Endothelial cell of umbilical vein (primary cell): ENCODE measurements around the gene PCGF1. TPM values are rescaled to one million over a fixed set of nuclear protein-coding genes. Genes with fewer than 3 reads are reported as not detected.

Source experiments
- BruUV-seq: library from RNA; stranded (reverse); fragments of 400-500 nt; replicated peaks from 2 replicates; lab custom pipeline; 2021; lab: Mats Ljungman, UMichigan
- CTCF ChIA-PET: fragments of 300-600, 350-600 bp; sonication (Branson Sonifier 250); formaldehyde crosslinking; loops from one replicate; lab custom pipeline; 2021; ENCODE audit warnings: antibody characterized with exemption, inconsistent platforms; lab: Charles Lee
- POLR2A ChIA-PET: fragments of 300-600, 350-600 bp; sonication (Branson Sonifier 250); formaldehyde crosslinking; loops from one replicate; lab custom pipeline; 2021; ENCODE audit warnings: antibody characterized with exemption, inconsistent platforms; lab: Charles Lee
- DNase-seq: peaks from one replicate; pipeline ENCODE4 v3.0.0-alpha.2; 2011; ENCODE audit warnings: low read depth, low spot score
- FAIRE-seq: peaks from 2 replicates; lab custom pipeline; 2011; peaks lifted over from hg19 to GRCh38; lab: Jason Lieb, UNC
- H2AFZ ChIP-seq: 2 replicates; pipeline ENCODE4 v1.6.0; 2012; ENCODE audit warnings: low read depth, low read length, control low read depth, inconsistent platforms
- H3K27ac ChIP-seq: 2 replicates; pipeline ENCODE4 v1.5.1; 2011; ENCODE audit warnings: low read depth, mild to moderate bottlenecking, control low read depth, low read length, moderate library complexity; ENCODE audit not compliant: insufficient read depth
- H3K27me3 ChIP-seq, 2 experiments: 2 replicates each; pipeline versions ENCODE4 v1.6.0 to v1.6.1; 2011; ENCODE audit warnings: low read length in 2 of 2, mixed read lengths in 1 of 2; ENCODE audit not compliant: control insufficient read depth in 2 of 2, insufficient read depth in 2 of 2
- H3K36me3 ChIP-seq, 2 experiments: 2 replicates in 1 of 2; 3 replicates in 1 of 2; pipeline ENCODE4 v1.5.1; 2011; ENCODE audit warnings: low read length in 2 of 2, mild to moderate bottlenecking in 1 of 2, moderate library complexity in 1 of 2; ENCODE audit not compliant: control insufficient read depth in 2 of 2, insufficient read depth in 2 of 2; ENCODE audit errors: extremely low read depth in 1 of 2
- H3K4me1 ChIP-seq: 3 replicates; pipeline ENCODE4 v1.5.1; 2011; ENCODE audit warnings: mild to moderate bottlenecking, low read length; ENCODE audit not compliant: control insufficient read depth, insufficient read depth; ENCODE audit errors: extremely low read depth
- H3K4me2 ChIP-seq: 2 replicates; pipeline ENCODE4 v1.6.1; 2011; ENCODE audit warnings: low read length, control low read depth, mixed read lengths; ENCODE audit not compliant: insufficient read depth
- H3K4me3 ChIP-seq, 3 experiments: fragments of 200-600 bp in 1 of 3; sonication (generic), shearing (Covaris generic) in 1 of 3; replicated peaks in 1 of 3; 2 replicates each; pipeline ENCODE4 v1.5.1; 2011 to 2016; ENCODE audit warnings: control low read depth in 3 of 3, low read length in 3 of 3, mild to moderate bottlenecking in 2 of 3, inconsistent platforms in 1 of 3, low read depth in 1 of 3, moderate library complexity in 1 of 3; ENCODE audit not compliant: insufficient read depth in 1 of 3
- H3K79me2 ChIP-seq: 2 replicates; pipeline ENCODE4 v1.6.0; 2012; ENCODE audit warnings: low read length, inconsistent platforms; ENCODE audit not compliant: control insufficient read depth, insufficient read depth
- H3K9ac ChIP-seq: replicated peaks from 2 replicates; pipeline ENCODE3; 2011; ENCODE audit warnings: low read length, control low read depth; ENCODE audit not compliant: insufficient read depth; ENCODE audit errors: extremely low read depth
- H3K9me1 ChIP-seq: replicated peaks from 3 replicates; pipeline ENCODE4 v1.6.0; 2011; ENCODE audit warnings: mild to moderate bottlenecking, low read length; ENCODE audit not compliant: control insufficient read depth, insufficient read depth; ENCODE audit errors: extremely low read depth
- H3K9me3 ChIP-seq: replicated peaks from 2 replicates; pipeline ENCODE4 v1.5.1; 2012; ENCODE audit warnings: low read length, inconsistent platforms; ENCODE audit not compliant: control insufficient read depth, insufficient read depth
- H4K20me1 ChIP-seq: replicated peaks from 2 replicates; pipeline ENCODE3; 2011; ENCODE audit warnings: mild to moderate bottlenecking, low read length; ENCODE audit not compliant: control insufficient read depth, insufficient read depth; ENCODE audit errors: extremely low read depth
- EZH2 ChIP-seq: IDR thresholded peaks from 2 replicates; pipeline ENCODE4 v1.6.1; 2012; ENCODE audit warnings: borderline replicate concordance, low read depth, mild to moderate bottlenecking, moderate library complexity, low read length, inconsistent platforms; ENCODE audit not compliant: severe bottlenecking
- FOS ChIP-seq: IDR thresholded peaks from 2 replicates; pipeline ENCODE4 v1.6.1; 2011; ENCODE audit warnings: mild to moderate bottlenecking, low read length, moderate library complexity, borderline replicate concordance; ENCODE audit not compliant: insufficient read depth
- GATA2 ChIP-seq: IDR thresholded peaks from 2 replicates; pipeline ENCODE4 v1.7.0; 2011; ENCODE audit warnings: low read depth, mild to moderate bottlenecking, moderate library complexity, mixed read lengths, low read length; ENCODE audit not compliant: insufficient read length, insufficient read depth
- JUN ChIP-seq: IDR thresholded peaks from 2 replicates; pipeline ENCODE4 v1.6.1; 2011; ENCODE audit warnings: borderline replicate concordance, low read depth; ENCODE audit not compliant: insufficient read length, insufficient read depth
- MYC ChIP-seq: IDR thresholded peaks from one replicate; pipeline ENCODE4 v1.6.1; 2011; ENCODE audit warnings: mild to moderate bottlenecking, low read depth, low read length
- POLR2A ChIP-seq: IDR thresholded peaks from 2 replicates; pipeline ENCODE4 v1.6.1; 2012; ENCODE audit warnings: low read depth, mild to moderate bottlenecking, control low read depth, low read length
- POLR2AphosphoS5 ChIP-seq: IDR thresholded peaks from 2 replicates; pipeline ENCODE4 v1.6.1; 2012; ENCODE audit warnings: low read depth, mild to moderate bottlenecking, control low read depth, low read length, moderate library complexity; ENCODE audit not compliant: insufficient read depth
- dilution Hi-C: fragments of 300-500 bp; cut with MboI; formaldehyde crosslinking; loops from one replicate; pipeline ENCODE4 v1.15.0; 2019; ENCODE audit warnings: low sequenced_read_pairs; ENCODE audit not compliant: extremely low pct_ligation_motif_present
- intact Hi-C: fragments of 100-400 bp; cut with micrococcal nuclease; formaldehyde crosslinking; loops from one replicate; pipeline ENCODE4 v1.10.0; 2022
- polyA plus RNA-seq, 4 experiments: library from polyadenylated mRNA; depleted of rRNA in 3 of 4; stranded (reverse) in 3 of 4; unstranded in 1 of 4; fragments of >200 nt; gene quantifications; 2 replicates each; pipeline versions ENCODE4 v1.2.1 to v1.2.3, GENCODE V29; 2011 to 2012; ENCODE audit warnings: missing spikeins in 1 of 4
- total RNA-seq: library from RNA; stranded (reverse); gene quantifications from 2 replicates; pipeline ENCODE4 v1.2.3, GENCODE V29; 2021
- TF ChIP-seq, protein P1 (sequence below): IDR thresholded peaks from 2 replicates; pipeline ENCODE4 v1.6.1; 2011; ENCODE audit not compliant: insufficient read depth, insufficient read length
- TF ChIP-seq, protein P2 (sequence below), 2 donors: IDR thresholded peaks; 1 replicate in 1 of 2; 2 replicates in 1 of 2; pipeline ENCODE4 v1.5.1; 2011; ENCODE audit warnings: low read length in 2 of 2, mild to moderate bottlenecking in 2 of 2, moderate library complexity in 2 of 2, control low read depth in 1 of 2, inconsistent platforms in 1 of 2, low read depth in 1 of 2; ENCODE audit not compliant: insufficient read depth in 1 of 2; ENCODE audit errors: extremely low read depth in 1 of 2

PCGF1 gene
- total and polyA plus RNA-seq, 2 donors (not counting 3 experiments of a cell fraction or from before 2014, with no cell fraction given), result 17.4 to 19.2 TPM

DNA sequence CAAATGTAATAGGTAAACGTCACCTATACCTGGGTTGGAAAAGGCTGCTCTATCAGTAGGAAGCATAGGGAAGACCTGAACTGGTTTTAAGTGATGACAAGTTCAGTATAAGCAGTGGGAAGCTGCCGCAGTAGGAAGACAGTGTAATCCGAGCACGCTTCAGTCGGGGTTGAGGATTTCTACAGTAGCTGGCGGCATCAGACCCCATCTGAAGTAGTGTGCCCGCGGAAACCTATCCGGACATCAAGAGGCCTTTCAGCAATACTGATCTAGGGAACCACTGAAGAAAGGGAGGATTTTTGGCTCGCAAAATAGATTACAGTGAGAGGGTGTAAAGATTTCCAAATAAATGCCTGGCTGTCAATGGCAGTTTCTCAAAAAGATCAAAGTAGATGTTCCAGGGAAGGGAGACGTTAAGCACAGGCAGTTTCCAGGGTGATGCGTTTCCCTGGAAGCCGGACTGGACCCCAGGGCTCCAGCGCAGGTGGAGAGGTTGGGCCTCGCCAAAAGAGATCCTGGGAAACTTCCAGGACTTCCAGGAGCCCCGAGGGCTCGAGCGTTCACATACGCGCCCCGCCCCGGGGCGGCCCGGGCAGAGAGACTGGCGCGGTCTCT lies 40.9 kb upstream of the PCGF1 start:
- dilution Hi-C loops, result no loop called here
- H3K9me3 ChIP-seq, result no peaks in the 10 kb centered on the region
- no peak for DNase-seq
- H4K20me1 ChIP-seq, result no peaks in the 10 kb centered on the region
- TF ChIP-seq EZH2 (peak; percentile 53), JUN (no peak), FOS (no peak)
- CTCF ChIA-PET, result interaction anchor here (0.9 kb wide), 1 partner anchor 16 kb away, joined by 3 read pairs; no protein-coding TSS in a partner anchor
- no peak for FAIRE-seq
- peaks cover 14% of the 10 kb centered on the region for H3K4me1 ChIP-seq
- intact Hi-C loops, result loop anchor here (1.0 kb wide), 1 partner anchor 19 kb away; the partner anchor contains the start of genes AUP1 and HTRA2
- no TSS peak for BruUV-seq
- H2AFZ ChIP-seq, result peak overlapping the region; percentile 94
- peaks cover 12 to 24% of the 10 kb centered on the region in 2 experiments for H3K27me3 ChIP-seq
- H3K36me3 ChIP-seq, result no peaks in the 10 kb centered on the region
- no peaks in the 10 kb centered on the region for H3K79me2 ChIP-seq
- H3K9ac ChIP-seq, result peak overlapping the region; percentile 55
- H3K27ac ChIP-seq, result no peak overlapping the region
- peak overlapping the region; percentile 82 for H3K4me2 ChIP-seq
- H3K9me1 ChIP-seq, result no peaks in the 10 kb centered on the region
- H3K4me3 ChIP-seq, result peak overlapping the region; percentile 42 to 84 (median 66)
- POLR2A ChIA-PET, result no interaction called here

DNA sequence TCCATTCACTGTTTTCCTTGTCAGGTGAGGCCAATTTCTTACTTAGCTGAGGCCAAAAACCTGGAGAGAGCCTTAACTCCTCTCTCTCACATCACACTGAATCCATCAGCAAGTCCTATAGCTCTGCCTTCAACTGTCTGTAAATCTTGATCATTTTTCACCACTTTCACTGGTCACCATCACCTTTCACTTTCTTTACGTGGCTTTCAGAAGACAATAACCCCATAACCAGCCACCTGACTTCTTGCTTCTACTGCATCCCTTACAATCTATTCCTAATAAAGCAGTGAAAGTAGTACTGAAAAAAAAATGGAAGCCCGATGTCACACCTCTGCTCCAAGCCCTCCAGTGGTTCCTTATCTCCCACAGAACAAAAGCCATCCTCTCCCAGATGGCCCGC lies 38.5 kb upstream of the PCGF1 start:
- Histone ChIP-seq H4K20me1 (no peaks in the 10 kb centered on the region), H3K9me3 (no peaks in the 10 kb centered on the region), H3K4me1 (peaks cover 14% of the 10 kb centered on the region), H3K36me3 (no peaks in the 10 kb centered on the region), H2AFZ (no peak overlapping the region), H3K4me3 (no peak overlapping the region), H3K9ac (no peak overlapping the region), H3K4me2 (no peak overlapping the region), H3K9me1 (no peaks in the 10 kb centered on the region), H3K79me2 (no peaks in the 10 kb centered on the region), H3K27me3 (peaks cover 15 to 26% of the 10 kb centered on the region in 2 experiments), H3K27ac (no peak overlapping the region)
- intact Hi-C loops (no loop called here), dilution Hi-C loops (no loop called here)
- TF ChIP-seq FOS, result no peak
- no peak for TF ChIP-seq JUN
- TF ChIP-seq, protein P1, sequence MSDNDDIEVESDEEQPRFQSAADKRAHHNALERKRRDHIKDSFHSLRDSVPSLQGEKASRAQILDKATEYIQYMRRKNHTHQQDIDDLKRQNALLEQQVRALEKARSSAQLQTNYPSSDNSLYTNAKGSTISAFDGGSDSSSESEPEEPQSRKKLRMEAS, result no peak
- TF ChIP-seq, protein P2, sequence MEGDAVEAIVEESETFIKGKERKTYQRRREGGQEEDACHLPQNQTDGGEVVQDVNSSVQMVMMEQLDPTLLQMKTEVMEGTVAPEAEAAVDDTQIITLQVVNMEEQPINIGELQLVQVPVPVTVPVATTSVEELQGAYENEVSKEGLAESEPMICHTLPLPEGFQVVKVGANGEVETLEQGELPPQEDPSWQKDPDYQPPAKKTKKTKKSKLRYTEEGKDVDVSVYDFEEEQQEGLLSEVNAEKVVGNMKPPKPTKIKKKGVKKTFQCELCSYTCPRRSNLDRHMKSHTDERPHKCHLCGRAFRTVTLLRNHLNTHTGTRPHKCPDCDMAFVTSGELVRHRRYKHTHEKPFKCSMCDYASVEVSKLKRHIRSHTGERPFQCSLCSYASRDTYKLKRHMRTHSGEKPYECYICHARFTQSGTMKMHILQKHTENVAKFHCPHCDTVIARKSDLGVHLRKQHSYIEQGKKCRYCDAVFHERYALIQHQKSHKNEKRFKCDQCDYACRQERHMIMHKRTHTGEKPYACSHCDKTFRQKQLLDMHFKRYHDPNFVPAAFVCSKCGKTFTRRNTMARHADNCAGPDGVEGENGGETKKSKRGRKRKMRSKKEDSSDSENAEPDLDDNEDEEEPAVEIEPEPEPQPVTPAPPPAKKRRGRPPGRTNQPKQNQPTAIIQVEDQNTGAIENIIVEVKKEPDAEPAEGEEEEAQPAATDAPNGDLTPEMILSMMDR (IDR thresholded peaks at IDR 0.05; ENCODE audit: extremely low read depth in 1 of 2, insufficient read depth in 1 of 2, low read depth in 1 of 2, low read length in 2 of 2), result no peak
- TF ChIP-seq POLR2AphosphoS5, result no peak
- TF ChIP-seq MYC, result no peak
- no peak for TF ChIP-seq EZH2
- no peak for TF ChIP-seq GATA2
- TF ChIP-seq POLR2A, result no peak
- BruUV-seq, result no TSS peak
- no peak for FAIRE-seq
- CTCF ChIA-PET, result interaction anchor here (3.3 kb wide), 1 partner anchor 13 kb away, joined by 15 read pairs; no protein-coding TSS in a partner anchor
- POLR2A ChIA-PET, result no interaction called here
- DNase-seq, result no peak
